HK-2 (cell line): Measurements from ENCODE around the gene CLDN4.
"Not testable (repeated sequence)": the region's sequence is repeated elsewhere in the genome, so short reads cannot be mapped to it uniquely, and the experiment has no call there.

ENCODE experiments used
- DNase-seq: peaks from one replicate; pipeline ENCODE4 v3.0.0-alpha.2; 2018; ENCODE audit not compliant: unreplicated experiment

CLDN4 gene

DNA sequence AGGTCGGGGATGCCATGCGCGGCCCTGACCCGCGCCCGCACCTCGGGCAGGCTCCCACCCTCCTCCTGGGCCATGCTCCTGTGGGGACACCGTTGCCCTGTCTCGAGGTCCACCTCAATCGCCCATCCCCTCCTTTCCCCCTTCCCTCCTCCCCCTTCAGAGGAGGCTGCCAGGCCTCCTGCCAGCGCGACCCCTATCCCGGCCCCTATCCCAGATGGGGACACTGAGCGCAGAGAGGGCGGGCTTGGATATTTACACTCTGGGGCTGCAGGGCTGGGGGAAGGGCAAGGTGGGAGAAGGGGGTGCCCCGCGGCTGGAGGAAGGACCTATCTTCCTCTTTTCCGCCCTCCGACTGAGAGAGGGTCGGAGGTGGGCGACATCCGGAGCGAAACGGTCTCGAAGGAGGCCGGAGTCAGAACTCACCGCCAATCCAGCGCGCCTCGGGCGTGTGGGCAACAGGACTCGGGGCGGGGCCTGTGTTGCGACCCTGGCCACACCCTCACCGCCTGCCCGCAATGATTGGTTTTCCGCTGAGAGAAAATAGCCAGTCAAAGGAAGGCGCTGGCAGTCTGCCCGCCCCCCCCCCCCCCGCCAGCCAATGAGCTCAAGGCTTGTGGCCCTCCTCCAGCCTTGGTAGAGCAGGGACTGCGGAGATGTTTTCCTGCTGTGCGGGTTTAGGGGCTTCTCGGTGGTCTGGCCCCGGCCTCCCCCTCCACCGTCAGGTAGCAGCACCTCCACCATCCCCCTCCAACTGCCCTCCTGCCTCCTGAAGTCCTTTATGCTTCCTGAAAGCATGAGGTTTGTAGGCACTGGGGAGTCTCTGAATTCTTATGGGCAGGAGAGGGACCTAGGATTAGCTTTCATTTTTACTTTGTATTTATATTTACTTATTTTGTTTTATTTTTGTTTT is 11.5 kb downstream of the CLDN4 start, which contains the start of gene METTL27:
METTL27 (minus strand) TSS at position 450 of the 910 bp plus-strand sequence; CDS start at position 74, 376 bp downstream.
- DNase-seq = peak; percentile 95

DNA sequence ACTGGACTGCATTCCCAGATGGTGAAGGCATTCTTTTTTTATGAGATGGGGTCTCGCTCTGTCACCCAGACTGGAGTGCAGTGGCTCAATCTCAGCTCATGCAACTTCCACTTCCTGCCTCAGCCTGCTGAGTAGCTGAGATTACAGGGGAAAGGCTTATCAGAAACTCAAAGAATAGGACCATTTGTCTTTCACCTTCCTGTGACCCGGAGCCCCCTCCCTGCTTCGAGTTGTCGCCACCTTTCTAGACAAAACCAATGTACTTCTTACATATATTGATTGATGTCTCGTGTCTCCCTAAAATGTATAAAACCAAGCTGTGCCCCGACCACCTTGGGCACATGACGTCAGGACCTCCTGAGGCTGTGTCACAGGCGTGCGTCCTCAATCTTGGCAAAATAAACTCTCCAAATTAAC is 13.3 kb downstream of the CLDN4 start:
- no peak for DNase-seq

- no peak for DNase-seq
These were observed 14.2 kb downstream of the CLDN4 start for GRCh38 chr7:73844848-73845460.

GRCh38 chr7:73845701-73846195 is 15.0 kb downstream of the CLDN4 start:
- DNase-seq = not testable (repeated sequence)

- no peak for DNase-seq
These were observed 17.3 kb downstream of the CLDN4 start for GRCh38 chr7:73847941-73848723.

- DNase-seq = peak; percentile 70
These were observed 20.0 kb downstream of the CLDN4 start for GRCh38 chr7:73850781-73851207.

GRCh38 chr7:73851410-73852338 is 20.9 kb downstream of the CLDN4 start:
- DNase-seq = peak; percentile 60

DNA sequence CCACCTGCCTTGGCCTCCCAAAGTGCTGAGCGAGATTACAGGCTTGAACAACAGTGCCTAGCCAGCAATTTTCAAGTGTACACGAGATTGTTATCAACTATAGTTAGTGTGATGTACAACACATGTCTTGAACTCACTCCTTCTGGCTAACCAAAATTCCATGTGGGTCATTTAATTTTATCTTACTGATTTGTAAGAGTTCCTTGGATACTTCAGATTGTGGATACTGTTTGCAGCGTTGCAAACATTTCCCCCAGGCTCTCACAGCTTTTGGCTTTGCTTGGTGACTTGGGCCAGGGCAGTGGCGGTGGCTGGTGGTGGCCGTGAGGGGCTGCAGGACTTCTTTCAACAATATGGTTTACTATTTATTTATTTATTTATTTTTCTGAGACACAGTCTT is 21.7 kb downstream of the CLDN4 start:
- DNase-seq = no peak

- no peak for DNase-seq
These were observed 26.1 kb downstream of the CLDN4 start for GRCh38 chr7:73856941-73857340.

DNA sequence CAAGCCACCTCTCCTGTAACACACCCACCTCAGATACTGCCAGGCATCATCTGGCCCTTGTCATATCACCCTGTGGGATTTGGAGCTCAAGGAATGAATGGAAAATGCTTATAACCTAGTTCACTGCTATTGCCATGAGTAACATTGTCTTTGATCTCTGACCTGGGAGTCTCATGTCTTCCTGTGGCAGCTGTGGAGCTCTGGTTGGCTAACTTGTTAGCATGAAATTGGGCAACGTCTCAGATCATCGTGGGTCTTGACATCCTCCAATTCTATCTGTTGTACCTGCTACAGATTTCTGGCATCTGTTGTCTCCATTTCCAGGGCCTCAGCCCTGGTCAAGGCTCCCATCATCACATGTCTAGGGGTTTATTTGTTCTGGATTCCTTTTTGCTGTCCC is 28.0 kb downstream of the CLDN4 start:
- DNase-seq = no peak

GRCh38 chr7:73860859-73861258 is 30.1 kb downstream of the CLDN4 start, which contains the start of gene TMEM270:
Gene TMEM270, plus strand, starts transcription at chr7:73861159. Its CDS starts 36 bp downstream, at chr7:73861195.
- no peak for DNase-seq

- no peak for DNase-seq
These were observed 30.5 kb downstream of the CLDN4 start for GRCh38 chr7:73861305-73861704.

GRCh38 chr7:73864981-73865711 is 34.4 kb downstream of the CLDN4 start:
- no peak for DNase-seq

DNA sequence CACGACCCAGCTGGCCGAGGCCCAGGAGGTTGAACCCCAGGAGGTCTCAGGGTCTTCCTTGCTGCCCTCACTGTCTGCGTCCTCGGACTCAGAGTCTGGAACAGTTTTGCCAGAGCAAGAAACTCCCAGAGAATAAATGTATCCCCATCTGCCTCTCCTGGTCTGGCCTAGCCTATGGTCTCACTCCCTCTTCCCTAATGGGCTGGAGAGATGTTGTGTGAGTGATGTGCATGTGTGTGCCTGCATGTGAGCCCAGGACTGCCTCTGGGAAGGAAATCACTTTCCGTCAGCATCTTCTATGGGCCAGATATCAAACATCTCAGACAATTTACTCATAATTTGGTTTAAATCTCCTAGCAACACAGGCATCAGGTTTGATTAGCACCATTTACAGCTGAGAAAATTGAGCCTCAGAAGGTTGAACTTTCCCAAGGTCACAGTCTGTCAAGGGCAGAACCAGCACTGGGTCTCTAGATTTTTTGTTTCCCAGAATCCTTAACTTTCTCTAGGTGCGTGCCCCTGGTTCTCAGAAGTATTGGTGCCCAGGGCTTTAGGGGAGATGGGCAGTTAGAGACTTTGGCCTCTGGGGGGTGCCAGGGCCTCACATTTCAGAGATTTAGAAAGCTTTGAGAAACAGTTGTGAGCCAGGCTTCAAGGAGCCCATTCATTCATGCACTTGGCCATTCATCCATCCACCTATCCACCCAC is 35.1 kb downstream of the CLDN4 start:
- DNase-seq = no peak

GRCh38 chr7:73866446-73866767 is 35.6 kb downstream of the CLDN4 start:
- DNase-seq = no peak

GRCh38 chr7:73869011-73869798 is 38.4 kb downstream of the CLDN4 start:
- DNase-seq = no peak

DNA sequence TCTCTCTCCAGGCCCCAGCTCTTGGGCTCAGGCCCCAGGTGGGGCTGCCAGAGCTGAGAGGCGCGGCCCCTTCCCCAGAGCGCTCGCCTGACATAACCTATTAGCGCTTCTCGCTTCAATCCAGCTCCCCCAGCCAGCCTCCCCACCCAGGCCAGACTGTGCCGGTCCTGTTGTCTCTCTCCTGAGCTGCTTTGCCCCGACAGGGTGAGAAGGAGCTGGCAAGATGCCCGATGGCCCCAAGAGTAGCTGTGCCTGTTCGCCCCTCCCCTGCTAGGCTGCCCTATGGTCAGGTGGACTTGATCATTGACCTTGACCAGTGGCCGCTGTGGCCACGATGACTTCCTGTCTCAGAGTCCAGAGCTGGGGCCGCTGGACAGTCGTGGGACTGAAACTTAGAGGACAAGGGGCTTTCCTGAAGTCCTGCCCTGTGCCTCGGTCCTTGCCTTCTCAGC is 39.3 kb downstream of the CLDN4 start:
- no peak for DNase-seq

DNA sequence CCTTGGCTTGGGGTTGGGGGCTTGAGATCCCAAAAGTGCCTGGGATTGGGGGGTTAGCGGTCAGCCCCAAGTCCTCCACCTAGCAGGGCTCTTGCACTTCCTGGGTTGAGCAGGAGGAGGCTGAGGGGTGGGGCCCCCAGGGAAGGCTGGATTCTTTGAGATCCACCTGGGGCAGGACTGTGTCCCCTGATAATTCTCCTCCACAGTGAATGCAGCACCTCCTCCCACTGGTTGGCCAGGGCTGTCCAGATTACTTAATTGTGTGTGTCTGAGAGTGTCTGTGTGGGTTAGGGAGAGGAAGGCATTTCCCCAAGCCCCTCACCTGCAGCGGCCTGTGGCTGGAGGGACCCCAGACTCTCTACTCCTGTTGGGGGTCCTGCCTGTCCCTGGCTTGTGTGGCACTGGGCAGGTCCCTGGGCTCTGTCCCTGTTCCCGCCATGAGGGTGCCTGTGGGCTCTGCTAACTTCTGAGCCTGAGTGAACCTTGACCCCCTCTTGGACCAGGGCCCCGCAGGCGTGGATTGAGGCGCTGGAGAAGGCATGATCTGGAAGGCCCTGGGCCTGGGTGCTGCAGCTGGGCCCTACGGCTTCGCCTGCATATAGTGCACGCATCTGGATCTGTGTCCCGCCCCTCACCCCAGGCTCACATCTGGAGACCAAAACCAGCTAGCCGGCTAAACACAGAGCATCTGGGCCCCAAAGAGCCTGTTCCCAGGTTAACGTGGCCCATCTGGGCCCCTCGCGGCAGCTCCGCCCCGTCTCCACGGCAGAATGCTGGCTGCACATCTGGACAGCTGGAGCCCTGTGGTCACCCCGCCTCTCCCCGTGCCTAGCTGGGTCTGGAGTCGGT is 40.6 kb downstream of the CLDN4 start:
- no peak for DNase-seq
